HG02759 (cell line): ENCODE measurements around the gene PRDM15.

Experiments used
- ATAC-seq: cut with Tn5 transposase; IDR thresholded peaks from one replicate; pipeline ENCODE4 v1.9.1; 2021; ENCODE audit warnings: mild to moderate bottlenecking, moderate library complexity; ENCODE audit not compliant: unreplicated experiment

Gene PRDM15

GRCh38 chr21:41766883-41767605, 112.1 kb downstream of the PRDM15 start, which contains the start of gene RIPK4:
Gene RIPK4 (minus strand): TSS chr21:41767052. CDS start chr21:41767041, 11 bp downstream.
- ATAC-seq: peak; percentile 74

GRCh38 chr21:41765973-41766882, 112.9 kb downstream of the PRDM15 start:
- ATAC-seq: no peak

- no peak for ATAC-seq
Observed at GRCh38 chr21:41765420-41765821, 113.7 kb downstream of the PRDM15 start.

GRCh38 chr21:41764558-41765419, 114.4 kb downstream of the PRDM15 start:
- ATAC-seq: no peak

GRCh38 chr21:41763996-41764395, 115.1 kb downstream of the PRDM15 start:
- no peak for ATAC-seq

GRCh38 chr21:41763398-41763931, 115.7 kb downstream of the PRDM15 start:
- no peak for ATAC-seq

GRCh38 chr21:41762753-41763152, 116.4 kb downstream of the PRDM15 start:
- no peak for ATAC-seq

- ATAC-seq: no peak
Observed at GRCh38 chr21:41761934-41762635, 117.1 kb downstream of the PRDM15 start.

- no peak for ATAC-seq
Observed at GRCh38 chr21:41761211-41761933, 117.8 kb downstream of the PRDM15 start.

GRCh38 chr21:41760411-41760810, 118.7 kb downstream of the PRDM15 start:
- ATAC-seq: no peak

- no peak for ATAC-seq
Observed at GRCh38 chr21:41759926-41760325, 119.2 kb downstream of the PRDM15 start.

- no peak for ATAC-seq
Observed at GRCh38 chr21:41759214-41759840, 119.8 kb downstream of the PRDM15 start.

- no peak for ATAC-seq
Observed at GRCh38 chr21:41758550-41758949, 120.6 kb downstream of the PRDM15 start.

GRCh38 chr21:41755934-41756773, 123.0 kb downstream of the PRDM15 start:
- ATAC-seq: no peak

- ATAC-seq: no peak
Observed at GRCh38 chr21:41755258-41755933, 123.7 kb downstream of the PRDM15 start.

GRCh38 chr21:41754479-41754891, 124.7 kb downstream of the PRDM15 start:
- no peak for ATAC-seq
